OCI-LY3 (cell line): Measurements from ENCODE around the gene IL20RA.

Experiments used
- CTCF ChIP-seq: fragments of 200-600, 300-600 bp; sonication (generic); IDR thresholded peaks from 2 replicates; pipeline ENCODE4 v1.5.1; 2014; ENCODE audit warnings: antibody characterized with exemption, low read length, low read depth
- EZH2phosphoT487 ChIP-seq: fragments of 200-600 bp; shearing (Covaris generic); IDR thresholded peaks from 2 replicates; pipeline ENCODE4 v1.6.1; 2018; ENCODE audit warnings: antibody characterized with exemption, mixed run types, low read depth

- TF ChIP-seq CTCF, result no peak
- no peak for TF ChIP-seq EZH2phosphoT487
These were observed 44.5 kb upstream of the IL20RA start for GRCh38 chr6:137089305-137089704.
